ENCODE measurements around the gene ADGRF5.

DNA sequence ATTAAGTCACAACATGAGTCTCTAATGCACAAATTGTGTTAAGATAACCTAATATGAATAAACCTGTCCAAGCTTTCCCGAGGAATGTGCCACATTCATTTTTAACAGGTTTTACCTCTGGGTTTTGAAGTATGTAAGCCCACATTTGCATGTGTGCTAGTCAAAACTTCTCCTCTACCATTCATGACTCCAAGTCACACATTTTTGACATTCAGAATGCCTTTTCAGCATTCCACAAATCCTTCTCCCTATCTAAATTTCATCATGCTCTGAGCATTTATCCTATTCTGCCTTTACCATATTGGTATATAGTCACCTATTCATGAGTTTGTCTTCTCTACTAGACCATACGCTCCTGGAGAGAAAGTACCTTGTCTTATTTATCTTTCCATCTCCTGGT lies 56.5 kb downstream of the ADGRF5 start:
- TF ChIP-seq, protein P1, sequence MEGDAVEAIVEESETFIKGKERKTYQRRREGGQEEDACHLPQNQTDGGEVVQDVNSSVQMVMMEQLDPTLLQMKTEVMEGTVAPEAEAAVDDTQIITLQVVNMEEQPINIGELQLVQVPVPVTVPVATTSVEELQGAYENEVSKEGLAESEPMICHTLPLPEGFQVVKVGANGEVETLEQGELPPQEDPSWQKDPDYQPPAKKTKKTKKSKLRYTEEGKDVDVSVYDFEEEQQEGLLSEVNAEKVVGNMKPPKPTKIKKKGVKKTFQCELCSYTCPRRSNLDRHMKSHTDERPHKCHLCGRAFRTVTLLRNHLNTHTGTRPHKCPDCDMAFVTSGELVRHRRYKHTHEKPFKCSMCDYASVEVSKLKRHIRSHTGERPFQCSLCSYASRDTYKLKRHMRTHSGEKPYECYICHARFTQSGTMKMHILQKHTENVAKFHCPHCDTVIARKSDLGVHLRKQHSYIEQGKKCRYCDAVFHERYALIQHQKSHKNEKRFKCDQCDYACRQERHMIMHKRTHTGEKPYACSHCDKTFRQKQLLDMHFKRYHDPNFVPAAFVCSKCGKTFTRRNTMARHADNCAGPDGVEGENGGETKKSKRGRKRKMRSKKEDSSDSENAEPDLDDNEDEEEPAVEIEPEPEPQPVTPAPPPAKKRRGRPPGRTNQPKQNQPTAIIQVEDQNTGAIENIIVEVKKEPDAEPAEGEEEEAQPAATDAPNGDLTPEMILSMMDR (IDR thresholded peaks at IDR 0.05 in 8 of 11, conservative IDR thresholded peaks at IDR 0.05 in 3 of 11), result no peak
- TF ChIP-seq POLR2AphosphoS5 (IDR thresholded peaks at IDR 0.05), result no peak
